Amniotic epithelial cell (primary cell): ENCODE data around the gene SLC49A3.
"Not testable (repeated sequence)": the region's sequence is repeated elsewhere in the genome, so short reads cannot be mapped to it uniquely, and the experiment has no call there.

Source experiments
- DNase-seq: peaks from one replicate; pipeline ENCODE4 v3.0.0-alpha.2; 2010; ENCODE audit warnings: low read depth

The SLC49A3 gene

DNA sequence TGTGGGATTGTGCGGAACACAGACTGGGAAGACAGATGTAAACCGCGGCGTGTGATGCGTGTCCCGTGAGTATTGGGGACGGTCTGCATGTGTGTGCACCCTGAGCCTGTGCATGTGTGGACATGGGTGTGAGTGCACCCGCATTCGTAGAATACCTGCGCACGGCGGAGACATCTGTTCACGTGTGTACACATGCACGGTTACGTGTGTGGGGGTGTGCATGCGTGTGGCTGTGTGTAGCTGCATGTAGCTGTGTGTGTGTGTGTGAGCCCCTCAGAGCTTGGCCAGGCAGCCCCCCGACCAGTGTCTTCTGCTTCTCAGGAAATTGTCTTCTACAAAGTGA lies 34.5 kb downstream of the SLC49A3 start:
- no peak for DNase-seq

DNA sequence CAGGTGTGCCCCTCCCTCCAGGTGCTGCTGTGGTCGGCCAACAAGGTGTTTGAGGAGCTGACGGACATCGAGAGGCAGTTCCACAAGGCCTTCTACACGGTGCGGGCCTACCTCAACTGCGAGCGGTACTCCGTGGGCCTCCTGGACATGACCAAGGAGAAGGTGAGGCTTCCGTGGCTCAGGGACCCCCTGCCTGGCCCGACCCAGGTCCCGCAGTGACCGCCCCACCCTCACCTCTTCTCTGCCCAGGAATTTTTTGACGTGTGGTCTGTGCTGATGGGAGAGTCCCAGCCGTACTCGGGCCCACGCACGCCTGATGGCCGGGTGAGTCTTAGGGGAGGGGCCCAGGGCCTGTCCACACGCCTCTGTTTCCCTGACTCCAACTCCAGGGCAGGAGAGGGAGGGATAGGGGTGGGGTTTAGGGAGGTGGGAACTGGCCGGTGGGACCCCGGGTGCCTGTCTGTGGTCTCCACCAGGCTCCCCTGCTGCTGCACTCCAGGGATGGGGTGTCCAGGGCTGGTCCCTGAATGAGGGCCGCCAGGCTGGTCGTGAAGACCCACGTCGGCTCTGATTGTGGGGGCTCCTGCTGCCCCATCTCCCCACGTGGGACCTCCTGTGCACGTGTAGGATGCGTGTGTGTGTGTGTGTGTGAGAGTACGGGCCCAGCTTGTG lies 35.0 kb downstream of the SLC49A3 start:
- DNase-seq, result no peak

DNA sequence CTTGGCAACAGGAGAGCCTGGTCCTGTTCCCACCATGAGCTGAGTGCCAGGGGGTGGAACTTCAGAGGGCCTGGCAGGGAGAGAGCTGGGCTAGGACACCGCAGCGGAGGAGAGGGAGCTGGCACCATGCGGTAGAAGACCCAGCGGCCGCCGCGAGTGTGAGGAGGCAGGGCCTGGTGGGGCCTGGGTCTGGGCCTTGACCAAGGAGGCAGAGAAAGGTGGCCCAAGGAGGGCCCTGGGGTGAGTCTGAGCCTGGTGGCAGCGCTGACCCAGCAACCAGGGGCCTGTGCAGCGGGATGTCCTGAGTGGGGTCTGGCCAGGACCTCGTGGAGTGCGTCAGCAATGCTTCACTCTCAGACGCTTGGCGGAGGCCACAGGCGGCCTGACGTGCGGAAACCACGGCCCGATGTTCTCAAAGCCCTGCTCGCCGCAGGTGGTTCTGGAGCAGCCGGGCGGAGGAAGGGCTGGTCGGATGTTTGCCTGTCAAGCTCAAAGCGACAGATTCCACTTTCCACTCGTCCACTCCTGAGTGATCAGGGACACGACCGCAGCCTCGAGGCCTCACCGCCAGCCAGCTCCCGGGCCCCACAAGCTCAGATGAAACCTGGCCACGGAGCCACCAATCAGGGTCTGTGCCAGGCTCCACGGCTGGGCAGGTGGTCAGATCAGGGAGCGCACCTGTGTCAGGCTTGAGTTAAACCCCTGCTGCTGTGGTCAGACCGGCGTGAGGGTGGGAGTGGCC lies 35.7 kb downstream of the SLC49A3 start:
- no peak for DNase-seq

DNA sequence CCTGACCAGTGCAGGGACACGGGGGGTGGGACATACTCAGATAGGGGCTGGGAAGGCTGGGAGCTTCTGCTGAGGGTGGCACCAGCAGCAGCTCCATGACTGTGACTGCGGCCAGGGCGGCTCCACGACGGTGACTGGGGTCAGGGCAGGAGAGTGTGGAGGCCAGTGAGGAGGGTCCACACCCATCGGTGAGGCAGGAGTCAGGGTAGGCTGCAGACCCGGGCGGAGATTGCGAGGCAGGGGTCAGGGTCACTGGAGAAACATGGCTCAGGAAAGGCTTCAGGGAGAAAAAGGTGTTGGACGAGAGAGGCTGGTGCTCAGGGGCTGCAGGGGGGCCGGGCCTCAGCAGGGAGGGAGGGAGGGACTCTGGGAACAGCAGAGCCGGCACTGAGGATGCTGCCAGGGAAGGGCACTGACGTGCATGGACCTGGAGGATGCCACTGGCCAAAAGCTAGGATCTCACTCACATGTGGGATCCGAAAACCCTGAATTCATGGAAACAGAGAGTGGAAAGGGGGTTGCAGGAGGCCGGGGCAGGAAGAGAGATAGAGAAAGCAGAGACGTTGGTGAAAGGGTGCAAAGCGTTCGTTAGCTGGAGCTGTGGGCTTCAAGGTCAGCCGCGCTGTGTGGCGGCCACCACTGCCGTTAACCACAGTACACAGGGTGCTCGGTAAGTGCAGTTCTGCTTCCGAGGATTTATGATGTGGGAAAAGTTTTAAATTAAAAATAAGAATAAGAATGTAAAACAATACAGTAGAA lies 36.9 kb downstream of the SLC49A3 start:
- DNase-seq, result no peak

DNA sequence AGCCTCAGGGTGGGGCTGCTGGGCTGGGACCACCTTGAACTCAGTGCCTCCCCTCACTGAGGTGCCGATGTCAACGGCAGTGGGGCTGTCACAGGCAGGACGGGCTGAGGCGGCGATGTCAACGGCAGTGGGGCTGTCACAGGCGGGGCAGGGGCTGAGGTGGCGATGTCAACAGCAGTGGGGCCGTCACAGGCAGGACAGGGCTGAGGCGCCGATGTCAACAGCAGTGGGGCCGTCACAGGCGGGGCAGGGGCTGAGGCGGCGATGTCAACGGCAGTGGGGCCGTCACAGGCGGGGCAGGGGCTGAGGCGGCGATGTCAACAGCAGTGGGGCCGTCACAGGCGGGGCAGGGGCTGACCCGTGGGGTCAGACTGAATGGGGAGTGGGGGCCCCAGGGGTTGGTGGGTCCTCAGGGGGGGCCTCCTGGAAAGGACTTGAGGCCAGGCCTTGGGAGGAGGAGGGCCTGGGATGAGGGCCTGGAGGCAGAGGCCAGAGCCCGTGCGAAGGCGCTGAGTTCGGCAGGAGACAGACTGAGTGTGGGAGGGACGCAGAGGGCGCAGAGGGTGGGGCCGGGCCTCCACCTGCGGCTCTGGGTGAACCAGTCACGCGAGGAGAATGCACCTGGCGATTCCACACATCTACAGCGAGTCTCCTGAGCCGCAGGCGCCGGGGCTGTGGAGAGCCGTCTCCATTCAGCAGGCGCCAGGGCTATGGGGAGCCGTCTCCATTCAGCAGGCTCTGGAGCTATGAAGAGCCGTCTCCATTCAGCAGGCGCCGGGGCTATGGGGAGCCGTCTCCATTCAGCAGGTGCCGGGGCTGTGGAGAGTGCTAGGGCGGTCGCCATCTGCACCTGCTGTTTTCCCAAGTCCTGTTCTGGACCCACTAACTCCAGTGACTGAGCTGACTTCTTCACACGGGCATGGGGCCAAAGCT lies 37.7 kb downstream of the SLC49A3 start:
- DNase-seq, result no peak

DNA sequence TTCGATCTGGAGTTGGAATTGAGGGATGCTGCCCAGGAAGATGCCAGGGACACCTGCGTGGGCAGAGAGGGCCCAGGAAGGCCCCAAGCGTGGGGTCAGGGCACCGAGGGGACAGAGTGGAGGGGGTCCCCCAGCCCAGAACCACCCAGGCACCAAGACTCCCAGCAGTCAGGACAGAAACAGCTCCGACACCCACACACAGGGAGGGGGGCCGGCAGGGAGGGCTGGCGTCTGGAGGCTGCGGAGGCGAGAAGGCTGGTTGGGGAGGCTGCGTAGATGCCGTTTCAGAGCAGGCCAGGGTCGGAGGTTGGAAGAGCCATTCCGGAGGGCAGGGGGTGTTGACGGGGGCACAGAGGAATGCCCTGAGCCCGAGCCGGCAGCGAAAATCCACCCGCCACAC lies 38.5 kb downstream of the SLC49A3 start:
- no peak for DNase-seq

DNA sequence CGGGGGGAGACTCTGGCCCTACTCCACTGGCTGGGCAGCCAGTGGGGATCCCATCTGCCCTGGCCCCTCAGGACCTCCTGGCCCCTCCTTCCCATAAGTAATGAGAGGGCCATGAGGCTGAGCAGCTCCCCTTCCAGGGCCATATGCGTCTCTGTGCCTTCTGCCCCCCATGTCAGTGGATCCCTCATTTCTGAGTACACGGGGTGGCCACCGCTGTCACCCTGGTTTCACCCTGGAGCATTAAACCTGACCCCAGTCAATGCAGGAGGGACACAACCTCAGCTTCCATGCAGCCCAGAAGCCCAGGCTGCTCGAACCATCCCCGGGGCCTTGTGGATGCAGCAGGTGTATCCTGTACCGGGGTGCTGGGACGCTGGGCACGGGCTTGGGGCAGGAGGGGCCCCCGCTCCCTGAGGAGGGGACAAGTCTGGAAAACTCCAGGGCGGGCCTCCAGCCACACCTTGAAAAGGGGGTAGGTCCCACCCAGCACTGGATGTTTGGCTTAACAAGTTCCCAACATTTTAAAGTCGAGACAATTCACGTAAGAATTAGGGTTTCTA lies 39.1 kb downstream of the SLC49A3 start:
- DNase-seq, result no peak

DNA sequence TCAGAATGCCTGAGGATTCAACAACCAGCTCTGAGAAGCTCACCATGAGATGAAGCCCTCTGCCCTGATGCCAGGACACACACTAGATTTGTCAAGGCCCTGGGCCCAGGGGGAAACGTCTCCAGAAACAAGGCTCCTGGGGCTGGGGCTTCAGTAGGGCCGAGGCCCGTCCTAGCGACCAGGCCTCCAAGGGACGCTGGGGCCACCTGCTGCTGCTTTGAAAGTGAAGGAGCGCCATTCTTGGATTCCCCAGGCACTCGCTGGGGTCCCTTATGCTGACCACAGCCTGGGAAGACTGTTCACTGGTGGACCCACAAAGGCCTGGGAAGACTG lies 39.7 kb downstream of the SLC49A3 start:
- no peak for DNase-seq

DNA sequence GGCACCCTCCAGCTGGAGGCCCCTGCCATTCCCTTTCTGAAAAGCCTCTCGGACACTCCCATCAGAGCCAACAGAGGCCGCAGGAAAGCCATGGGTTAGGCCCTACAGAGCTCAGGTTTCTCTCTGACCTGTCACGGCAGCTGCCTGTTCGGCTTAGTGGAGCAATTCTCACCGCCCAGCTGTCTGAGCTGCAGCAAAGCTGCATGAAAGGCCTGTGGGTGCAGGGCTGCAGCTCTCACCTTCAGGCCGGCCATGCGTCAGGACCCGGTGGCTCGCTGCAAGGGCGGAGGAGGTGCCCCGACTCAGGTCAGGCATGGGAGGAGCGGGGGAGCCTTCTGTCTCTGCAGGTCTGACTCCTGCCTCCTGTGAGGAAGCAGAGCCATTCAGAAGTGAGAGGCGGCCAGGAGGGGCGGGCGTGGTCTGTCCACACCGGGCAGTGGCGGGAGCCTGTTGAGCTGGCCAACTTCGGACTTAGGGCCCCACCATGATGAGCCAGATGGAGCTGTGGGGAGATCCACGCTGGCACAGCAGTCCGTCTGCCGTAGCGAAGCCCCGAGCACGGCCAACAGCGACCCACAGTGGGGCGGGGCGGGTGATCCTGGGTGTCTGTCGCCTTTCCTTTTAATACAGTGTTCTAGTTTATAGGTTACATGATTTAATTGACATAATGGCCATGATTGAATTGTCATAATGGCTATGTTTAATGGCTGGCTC lies 40.2 kb downstream of the SLC49A3 start:
- no peak for DNase-seq

DNA sequence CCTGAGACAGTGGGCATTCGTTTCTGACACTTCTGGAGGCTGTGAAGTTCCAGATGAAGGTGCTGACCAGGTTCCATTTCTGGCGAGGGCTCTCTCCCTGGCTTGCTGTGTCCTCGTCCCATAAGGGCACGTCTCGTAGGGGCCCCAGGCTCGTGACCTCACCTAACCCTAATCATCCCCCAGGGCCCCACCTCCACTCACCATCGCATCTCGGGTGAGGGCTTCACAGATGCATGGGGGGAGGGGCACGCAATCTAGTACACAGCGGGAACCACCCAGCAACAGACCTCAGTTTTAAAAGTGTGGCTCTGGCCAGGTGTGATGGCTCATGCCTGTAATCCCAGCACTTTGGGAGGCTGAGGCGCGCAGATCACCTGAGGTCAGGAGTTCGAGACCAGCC lies 41.5 kb downstream of the SLC49A3 start:
- no peak for DNase-seq

DNA sequence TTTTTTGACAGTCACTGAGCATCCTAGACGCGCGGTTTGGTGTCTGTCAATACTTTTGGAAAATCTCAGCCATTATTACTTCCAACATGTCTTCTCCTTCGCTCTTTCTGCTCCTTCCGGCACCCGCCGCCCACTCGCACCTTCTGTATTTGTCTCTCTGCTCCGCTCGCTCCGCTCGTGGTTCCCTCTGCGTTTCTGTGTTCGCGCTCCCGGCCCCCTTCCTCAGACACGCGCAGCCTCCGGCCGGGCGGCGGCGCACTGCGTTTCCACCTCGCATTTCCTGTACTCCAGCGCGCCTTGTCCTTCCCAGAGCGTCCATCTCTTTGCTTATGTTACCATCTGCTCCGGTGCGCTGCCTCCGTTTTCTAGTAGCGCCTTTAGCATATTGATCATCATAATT lies 42.5 kb downstream of the SLC49A3 start:
- DNase-seq, result no peak

DNA sequence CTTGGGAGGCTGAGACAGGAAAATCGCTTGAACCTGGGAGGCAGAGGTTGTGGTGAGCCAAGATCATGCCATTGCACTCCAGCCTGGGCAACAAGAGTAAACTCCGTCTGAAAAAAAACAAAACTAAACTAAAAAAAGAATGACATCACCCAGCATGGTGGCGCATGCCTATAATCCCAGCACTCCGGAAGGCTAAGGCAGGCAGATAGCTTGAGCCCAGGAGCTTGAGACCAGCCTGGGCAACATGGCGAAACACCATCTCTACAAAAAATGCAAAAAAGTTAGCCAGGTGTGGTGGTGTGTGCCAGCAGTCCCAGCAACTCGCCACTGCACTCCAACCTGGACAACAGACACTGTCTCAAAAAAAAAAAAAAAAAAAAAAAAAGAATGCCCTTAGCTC lies 46.6 kb downstream of the SLC49A3 start:
- DNase-seq, result not testable (repeated sequence)

DNA sequence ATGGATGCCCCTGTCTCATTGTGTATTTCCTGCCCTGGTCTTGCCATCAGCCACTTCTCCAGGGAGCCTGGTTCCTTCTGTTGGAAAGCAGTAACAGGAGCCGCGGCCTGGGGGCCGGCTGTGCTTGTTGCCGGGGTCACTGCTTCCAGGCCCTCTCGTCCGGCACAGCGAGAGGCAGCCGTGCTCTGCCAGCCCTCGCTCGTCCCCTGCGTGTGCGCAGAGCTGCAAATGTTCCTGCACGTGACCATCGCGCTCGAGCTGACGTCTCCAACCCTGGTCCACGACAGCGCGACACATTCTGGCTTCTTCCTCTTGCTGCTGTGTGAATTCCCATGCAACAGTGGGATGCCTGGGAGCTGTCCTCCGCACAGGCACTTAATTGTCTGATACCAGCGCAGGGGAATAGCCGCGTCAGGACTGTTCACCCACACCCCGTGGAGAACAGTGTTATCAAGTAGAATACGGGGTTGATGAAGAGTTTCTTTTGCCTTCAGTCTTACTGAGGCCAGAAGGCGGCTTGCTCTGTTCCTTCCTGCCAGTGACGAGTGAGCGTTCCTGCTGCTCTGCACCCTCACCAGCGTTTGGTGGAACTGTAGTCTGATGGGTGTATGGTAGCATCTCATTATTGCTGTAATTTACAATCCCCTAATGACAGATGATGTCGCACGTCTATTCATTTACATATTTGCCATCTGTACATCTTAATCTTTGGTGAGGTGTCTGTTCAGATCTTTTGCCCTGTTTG lies 51.2 kb downstream of the SLC49A3 start:
- DNase-seq, result no peak

DNA sequence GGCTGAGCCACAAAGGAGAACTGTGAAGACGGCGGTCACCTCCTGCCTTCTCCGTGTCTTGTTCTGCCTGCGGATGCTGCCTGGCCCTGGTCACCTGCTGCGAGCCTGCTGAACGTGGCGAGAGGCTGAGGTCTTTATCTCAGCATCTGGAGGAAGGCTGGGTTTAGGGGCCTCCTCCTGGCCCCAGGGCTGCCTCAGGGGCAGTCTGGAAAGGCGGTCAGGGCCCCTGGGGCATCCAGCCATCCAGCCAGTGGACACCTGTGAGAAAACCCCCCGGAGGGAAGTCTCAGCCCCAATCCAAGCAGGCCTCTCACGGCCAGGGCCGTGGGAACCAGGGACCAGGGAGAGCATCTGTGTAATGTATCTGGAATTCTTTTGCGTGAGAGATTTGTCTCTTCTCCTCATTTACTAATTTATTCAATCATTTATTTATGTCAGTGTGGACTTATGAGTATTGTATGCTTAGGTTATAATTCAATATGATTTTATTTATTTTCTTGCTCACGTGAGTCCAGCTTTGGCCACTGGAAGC lies 52.3 kb downstream of the SLC49A3 start:
- DNase-seq, result no peak

DNA sequence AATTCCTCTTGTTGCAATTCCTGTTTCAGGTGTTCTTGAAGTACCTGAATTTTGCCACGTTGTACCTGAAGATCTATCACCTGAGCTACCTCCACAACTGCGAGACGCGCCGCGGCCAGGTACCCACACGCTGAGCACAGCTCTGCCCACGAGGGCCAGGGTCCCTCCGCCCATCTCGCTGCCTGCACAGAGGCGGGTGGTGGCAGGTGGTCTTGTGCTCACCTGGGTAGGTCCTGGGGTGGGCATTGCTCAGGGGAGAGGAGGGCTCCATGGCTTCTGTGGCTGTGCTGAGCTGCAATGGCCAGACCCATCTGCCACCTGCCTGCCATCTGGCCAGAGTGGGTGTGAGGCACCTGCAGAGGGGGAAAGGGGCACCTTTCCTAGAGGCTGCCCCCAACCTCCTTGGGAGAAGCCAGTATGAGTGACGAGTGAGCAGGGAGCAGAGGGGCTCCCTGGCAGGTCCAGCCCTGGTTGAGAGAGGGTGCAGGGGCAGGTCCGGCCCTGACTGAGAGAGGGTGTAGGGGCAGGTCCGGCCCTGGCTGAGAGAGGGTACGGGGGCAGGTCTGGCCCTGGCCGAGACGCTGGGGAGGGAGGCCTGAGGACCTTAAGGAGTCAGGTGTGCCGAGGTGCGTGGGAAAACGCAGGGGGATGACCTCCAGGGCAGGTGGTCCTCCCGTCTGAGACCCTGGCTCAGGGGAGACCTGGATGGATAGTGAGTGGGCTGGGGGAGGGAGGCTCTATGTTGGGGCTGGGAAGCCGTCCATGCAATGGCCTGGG lies 52.9 kb downstream of the SLC49A3 start:
- no peak for DNase-seq

DNA sequence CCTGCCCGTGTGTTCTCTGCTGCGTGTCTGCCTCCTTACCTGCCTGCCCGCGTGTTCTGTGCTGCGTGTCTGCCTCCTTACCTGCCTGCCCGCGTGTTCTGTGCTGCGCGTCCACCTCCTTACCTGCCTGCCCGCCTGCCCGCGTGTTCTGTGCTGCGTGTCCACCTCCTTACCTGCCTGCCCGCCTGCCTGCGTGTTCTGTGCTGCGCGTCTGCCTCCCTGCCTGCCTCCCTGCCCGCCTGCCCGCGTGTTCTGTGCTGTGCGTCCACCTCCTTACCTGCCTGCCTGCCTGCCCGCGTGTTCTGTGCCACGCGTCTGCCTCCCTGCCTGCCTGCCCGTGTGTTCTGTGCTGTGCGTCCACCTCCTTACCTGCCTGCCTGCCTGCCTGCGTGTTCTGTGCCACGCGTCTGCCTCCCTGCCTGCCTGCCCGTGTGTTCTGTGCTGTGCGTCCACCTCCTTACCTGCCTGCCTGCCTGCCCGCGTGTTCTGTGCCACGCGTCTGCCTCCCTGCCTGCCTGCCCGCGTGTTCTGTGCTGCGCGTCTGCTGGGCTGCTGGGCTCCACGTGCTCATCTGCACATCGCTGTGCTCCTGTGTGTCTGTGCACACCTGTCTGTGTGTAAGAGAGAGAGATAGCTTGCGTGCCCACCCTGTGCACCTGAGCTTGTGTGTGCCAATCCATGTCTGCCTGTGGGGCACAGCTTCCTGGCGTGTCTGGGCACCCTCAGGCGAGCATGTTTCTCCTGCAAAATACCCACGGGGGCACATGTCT lies 53.7 kb downstream of the SLC49A3 start:
- DNase-seq, result not testable (repeated sequence)

DNA sequence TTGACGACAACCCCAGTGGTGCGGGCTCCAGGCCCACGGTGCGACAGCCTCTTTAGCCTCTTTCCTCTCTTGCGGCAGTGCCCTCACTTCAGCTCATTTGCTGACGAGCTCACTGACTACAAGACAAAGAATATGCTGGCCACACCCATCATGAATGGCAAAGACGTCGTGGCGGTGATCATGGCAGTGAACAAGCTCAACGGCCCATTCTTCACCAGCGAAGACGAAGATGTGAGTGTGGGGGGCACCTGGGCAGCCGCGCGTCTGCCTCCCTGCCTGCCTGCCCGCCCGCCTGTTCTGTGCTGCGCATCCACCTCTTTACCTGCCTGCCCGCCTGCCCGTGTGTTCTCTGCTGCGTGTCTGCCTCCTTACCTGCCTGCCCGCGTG lies 54.4 kb downstream of the SLC49A3 start:
- DNase-seq, result no peak

DNA sequence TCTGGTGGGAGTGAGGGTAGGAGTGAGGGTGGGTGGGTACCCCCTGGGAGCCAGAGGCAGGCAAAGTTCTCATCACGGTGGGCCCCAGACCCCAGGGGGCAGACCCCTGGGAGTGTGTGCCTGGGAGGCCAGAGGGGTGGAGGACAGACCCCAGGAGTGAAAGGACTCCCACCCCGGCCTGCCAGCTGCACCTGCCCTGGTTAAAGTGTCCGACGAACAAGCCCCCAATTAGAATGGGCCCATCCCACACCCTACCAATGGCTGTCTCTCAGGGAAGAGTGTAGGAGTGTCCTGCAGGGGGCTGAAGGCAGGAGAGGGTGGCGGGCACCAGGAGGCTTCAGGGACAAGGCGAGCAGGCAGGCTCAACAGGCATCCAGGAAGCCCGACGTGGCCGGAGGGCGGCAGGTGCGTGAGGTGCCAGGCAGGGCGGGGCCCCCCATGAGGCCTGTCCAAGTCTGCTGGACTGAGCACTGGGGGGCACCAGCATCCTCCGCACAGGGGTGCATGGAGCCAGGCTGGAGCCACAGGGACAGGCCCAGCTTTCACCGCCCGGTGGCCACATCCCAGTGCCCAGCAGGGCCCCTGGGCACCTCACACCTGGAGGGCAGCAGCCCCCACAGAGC lies 54.9 kb downstream of the SLC49A3 start:
- DNase-seq, result no peak
